ENCODE measurements around the gene ZNF283. TPM values are rescaled to one million over a fixed set of nuclear protein-coding genes. Genes with fewer than 3 reads are reported as not detected.
"Not testable (repeated sequence)": the region's sequence is repeated elsewhere in the genome, so short reads cannot be mapped to it uniquely, and the experiment has no call there.

The ZNF283 gene
- total RNA-seq, 1 experiment from 2014 or later, result 5.8 TPM

- no peak for DNase-seq (ENCODE audit: low read depth)
Measured at GRCh38 chr19:43848821-43849220, 21.7 kb downstream of the ZNF283 start.

GRCh38 chr19:43858174-43858573, 31.1 kb downstream of the ZNF283 start:
- no peak for DNase-seq (ENCODE audit: low read depth)

- DNase-seq (ENCODE audit: low read depth), result not testable (repeated sequence)
Measured at GRCh38 chr19:43866923-43867322, 39.8 kb downstream of the ZNF283 start.

- peak; percentile 13 for DNase-seq (ENCODE audit: low read depth)
Measured at GRCh38 chr19:43872547-43873336, 45.6 kb downstream of the ZNF283 start.

- DNase-seq (ENCODE audit: low read depth), result no peak
Measured at GRCh38 chr19:43880483-43880882, 53.4 kb downstream of the ZNF283 start.

- no peak for DNase-seq (ENCODE audit: low read depth)
Measured at GRCh38 chr19:43883864-43884263, 56.7 kb downstream of the ZNF283 start, which contains the start of gene ZNF404. Gene ZNF404 (minus strand): TSS chr19:43883964.

GRCh38 chr19:43895727-43896308, 68.7 kb downstream of the ZNF283 start:
- DNase-seq (ENCODE audit: low read depth), result no peak

Other genes with a start within 250 kb of the ZNF283 start
- 15.8 and 20.4 TPM in 2 replicates for gene IRGQ, start 231.2 kb upstream of the ZNF283 start, total RNA-seq (2014; rRNA removed; shearing (Covaris generic))
- gene ZNF576, start 230.7 kb upstream of the ZNF283 start, total RNA-seq (2014; rRNA removed; shearing (Covaris generic)), result 13.8 and 16.0 TPM in 2 replicates
- gene SRRM5, start 215.2 kb upstream of the ZNF283 start, total RNA-seq (2014; rRNA removed; shearing (Covaris generic)), result not detected in 2 replicates
- gene ZNF428, start 207.7 kb upstream of the ZNF283 start, total RNA-seq (2014; rRNA removed; shearing (Covaris generic)), result 40.5 and 41.9 TPM in 2 replicates
- gene CADM4, start 187.5 kb upstream of the ZNF283 start, total RNA-seq (2014; rRNA removed; shearing (Covaris generic)), result 4.8 and 9.9 TPM in 2 replicates
- 159 and 206 TPM in 2 replicates for gene PLAUR, start 157.2 kb upstream of the ZNF283 start, total RNA-seq (2014; rRNA removed; shearing (Covaris generic))
- gene IRGC, start 111.2 kb upstream of the ZNF283 start, total RNA-seq (2014; rRNA removed; shearing (Covaris generic)), result not detected in 2 replicates
- gene SMG9, start 72.4 kb upstream of the ZNF283 start, total RNA-seq (2014; rRNA removed; shearing (Covaris generic)), result 14.1 and 20.3 TPM in 2 replicates
- gene KCNN4, start 46.3 kb upstream of the ZNF283 start, total RNA-seq (2014; rRNA removed; shearing (Covaris generic)), result 6.0 and 9.8 TPM in 2 replicates
- 0.89 and 2.9 TPM in 2 replicates for gene LYPD5, start 24.9 kb upstream of the ZNF283 start, total RNA-seq (2014; rRNA removed; shearing (Covaris generic))
- gene ZNF404, start 56.6 kb downstream of the ZNF283 start, total RNA-seq (2014; rRNA removed; shearing (Covaris generic)), result 0.11 and 0.57 TPM in 2 replicates
- gene ZNF45, start 108.0 kb downstream of the ZNF283 start, total RNA-seq (2014; rRNA removed; shearing (Covaris generic)), result 11.3 and 12.6 TPM in 2 replicates
- gene ZNF221, start 123.9 kb downstream of the ZNF283 start, total RNA-seq (2014; rRNA removed; shearing (Covaris generic)), result 3.0 and 6.3 TPM in 2 replicates
- gene ZNF155, start 156.9 kb downstream of the ZNF283 start, total RNA-seq (2014; rRNA removed; shearing (Covaris generic)), result 8.0 and 9.0 TPM in 2 replicates
- 3.0 and 4.9 TPM in 2 replicates for gene ZNF230, start 175.6 kb downstream of the ZNF283 start, total RNA-seq (2014; rRNA removed; shearing (Covaris generic))
- 4.3 and 5.5 TPM in 2 replicates for gene ZNF222, start 198.1 kb downstream of the ZNF283 start, total RNA-seq (2014; rRNA removed; shearing (Covaris generic))
- 2.1 and 5.4 TPM in 2 replicates for gene ZNF223, start 224.7 kb downstream of the ZNF283 start, total RNA-seq (2014; rRNA removed; shearing (Covaris generic))
- 1.7 and 2.3 TPM in 2 replicates for gene ZNF284, start 244.8 kb downstream of the ZNF283 start, total RNA-seq (2014; rRNA removed; shearing (Covaris generic))